A673 (cell line): ENCODE data around the gene IMPDH1. TPM values are rescaled to one million over a fixed set of nuclear protein-coding genes. Genes with fewer than 3 reads are reported as not detected.

Experiments
- BruUV-seq: library from RNA; stranded (reverse); fragments of 400-500 nt; replicated peaks from 2 replicates; lab custom pipeline; 2021; lab: Mats Ljungman, UMichigan
- CTCF ChIA-PET: fragments of 300-600 bp; sonication (Branson Sonifier 250); formaldehyde crosslinking; loops from one replicate; lab custom pipeline; 2022; ENCODE audit warnings: antibody characterized with exemption; lab: Charles Lee
- POLR2A ChIA-PET: fragments of 300-600 bp; sonication (Branson Sonifier 250); formaldehyde crosslinking; loops from one replicate; lab custom pipeline; 2022; ENCODE audit warnings: antibody characterized with exemption; ENCODE audit not compliant: low non-redundant PET; lab: Charles Lee
- DNase-seq: peaks from one replicate; pipeline ENCODE4 v3.0.0-alpha.2; 2015; ENCODE audit warnings: low spot score
- H3K27ac ChIP-seq: fragments of 200-600 bp; sonication (generic); 2 replicates; pipeline ENCODE4 v1.5.1; 2016; ENCODE audit warnings: mixed run types, low read depth, mild to moderate bottlenecking, mixed read lengths, antibody characterized with exemption, low read length; ENCODE audit not compliant: poor library complexity, severe bottlenecking
- H3K27me3 ChIP-seq: fragments of 200-600 bp; sonication (generic); replicated peaks from 2 replicates; pipeline ENCODE4 v1.6.1; 2017; ENCODE audit warnings: mixed run types, low read depth, mild to moderate bottlenecking, mixed read lengths, antibody characterized with exemption, low read length; ENCODE audit not compliant: insufficient read depth, poor library complexity
- H3K36me3 ChIP-seq: fragments of 200-600 bp; sonication (generic); 2 replicates; pipeline ENCODE4 v1.6.1; 2016; ENCODE audit warnings: mixed run types, mild to moderate bottlenecking, mixed read lengths, antibody characterized with exemption, low read length; ENCODE audit not compliant: insufficient read depth, poor library complexity, severe bottlenecking
- H3K4me1 ChIP-seq: fragments of 200-600 bp; sonication (generic); 2 replicates; pipeline ENCODE4 v1.6.1; 2017; ENCODE audit warnings: mixed run types, mild to moderate bottlenecking, mixed read lengths, antibody characterized with exemption, low read length; ENCODE audit not compliant: insufficient read depth, poor library complexity, severe bottlenecking
- H3K4me3 ChIP-seq: fragments of 200-600 bp; sonication (generic); 2 replicates; pipeline ENCODE4 v1.5.1; 2016; ENCODE audit warnings: low read depth, mixed run types, mild to moderate bottlenecking, mixed read lengths, low read length; ENCODE audit not compliant: poor library complexity, severe bottlenecking
- H3K9me3 ChIP-seq: fragments of 200-600 bp; sonication (generic); 2 replicates; pipeline ENCODE4 v1.6.1; 2016; ENCODE audit warnings: mixed run types, low read depth, mild to moderate bottlenecking, mixed read lengths, antibody characterized with exemption, low read length; ENCODE audit not compliant: poor library complexity, severe bottlenecking
- CTCF ChIP-seq: fragments of 300-800, 200-600 bp; sonication (generic); conservative IDR thresholded peaks from 2 replicates; pipeline ENCODE4 v1.5.1; 2017; ENCODE audit warnings: low read depth, mild to moderate bottlenecking, antibody characterized with exemption, low read length, moderate library complexity, mixed read lengths
- EZH2 ChIP-seq: fragments of 200-600 bp; sonication (generic); IDR thresholded peaks from 2 replicates; pipeline ENCODE4 v1.6.1; 2017; ENCODE audit warnings: borderline replicate concordance, low read depth, mild to moderate bottlenecking, mixed read lengths, antibody characterized with exemption, low read length; ENCODE audit not compliant: poor library complexity, severe bottlenecking
- intact Hi-C: fragments of 100-400 bp; cut with micrococcal nuclease; formaldehyde crosslinking; loops from one replicate; pipeline ENCODE4 v1.10.0; 2022; ENCODE audit not compliant: unreplicated experiment
- total RNA-seq: library from RNA; stranded (reverse); gene quantifications from 2 replicates; pipeline ENCODE4 v1.2.3, GENCODE V29; 2021

The IMPDH1 gene
- total RNA-seq, 1 experiment from 2014 or later = 92.6 TPM

- BruUV-seq = TSS peak; percentile 70
- peak within 1 kb of the TSS; percentile 92 for H3K4me3 ChIP-seq
- H3K27ac ChIP-seq = peak within 1 kb of the TSS; percentile 90
- H3K36me3 ChIP-seq = peaks cover 17% of the 10 kb centered on the region
- DNase-seq = peak; percentile 96
- ChIA-PET CTCF (interaction anchor here (0.7 kb wide), 1 partner anchor 68 kb away, joined by 3 read pairs; no protein-coding TSS in a partner anchor), POLR2A (no interaction called here)
- no peaks in the 10 kb centered on the region for H3K27me3 ChIP-seq
- H3K4me1 ChIP-seq = peaks cover 25% of the 10 kb centered on the region
- TF ChIP-seq CTCF (no peak), EZH2 (no peak)
- intact Hi-C loops = no loop called here
- no peaks in the 10 kb centered on the region for H3K9me3 ChIP-seq
Measured at GRCh38 chr7:128455543-128456254, 45.9 kb upstream of the IMPDH1 start, which contains the start of gene HILPDA. Gene HILPDA, plus strand, starts transcription at chr7:128455878. Its CDS starts 1,391 bp downstream, at chr7:128457269.

GRCh38 chr7:128454808-128455542, 45.2 kb upstream of the IMPDH1 start:
- TF ChIP-seq EZH2 (no peak), CTCF (no peak)
- H3K27me3 ChIP-seq = no peaks in the 10 kb centered on the region
- H3K36me3 ChIP-seq = peaks cover 15% of the 10 kb centered on the region
- no peaks in the 10 kb centered on the region for H3K9me3 ChIP-seq
- peaks cover 25% of the 10 kb centered on the region for H3K4me1 ChIP-seq
- intact Hi-C loops = no loop called here
- peak overlapping the region; percentile 92 for H3K4me3 ChIP-seq
- peak overlapping the region; percentile 90 for H3K27ac ChIP-seq
- CTCF ChIA-PET = interaction anchor here (0.7 kb wide), 1 partner anchor 67 kb away, joined by 3 read pairs; no protein-coding TSS in a partner anchor
- TSS peak; percentile 85 for BruUV-seq
- POLR2A ChIA-PET = no interaction called here
- peak; percentile 21 for DNase-seq

- TF ChIP-seq CTCF = no peak
- TF ChIP-seq EZH2 = no peak
- no peak overlapping the region for H3K27ac ChIP-seq
- POLR2A ChIA-PET = no interaction called here
- CTCF ChIA-PET = interaction anchor here (0.6 kb wide), 1 partner anchor 38 kb away, joined by 3 read pairs; no protein-coding TSS in a partner anchor
- peaks cover 14% of the 10 kb centered on the region for H3K36me3 ChIP-seq
- no peak overlapping the region for H3K4me3 ChIP-seq
- H3K9me3 ChIP-seq = no peaks in the 10 kb centered on the region
- BruUV-seq = no TSS peak
- no peak for DNase-seq
- no peaks in the 10 kb centered on the region for H3K27me3 ChIP-seq
- intact Hi-C loops = no loop called here
- H3K4me1 ChIP-seq = peaks cover 24% of the 10 kb centered on the region
Measured at GRCh38 chr7:128453836-128454804, 44.3 kb upstream of the IMPDH1 start.
